Common myeloid progenitor, CD34-positive (primary cell): ENCODE results near the gene SEC14L1.
"Not testable (repeated sequence)": the region's sequence is repeated elsewhere in the genome, so short reads cannot be mapped to it uniquely, and the experiment has no call there.

Experiments
- CTCF ChIA-PET: fragments of 350-600 bp; sonication (Branson Sonifier 250); formaldehyde crosslinking; loops from one replicate; lab custom pipeline; 2021; ENCODE audit warnings: antibody characterized with exemption; lab: Charles Lee
- POLR2A ChIA-PET: fragments of 350-600 bp; sonication (Branson Sonifier 250); formaldehyde crosslinking; loops from one replicate; lab custom pipeline; 2021; ENCODE audit warnings: antibody characterized with exemption; lab: Charles Lee
- DNase-seq, 3 donors: peaks; one replicate each; pipeline versions ENCODE4 v3.0.0 to v3.0.0-alpha.2; 2013
- H3K27ac ChIP-seq, 2 experiments: 1 replicate in 1 of 2; 2 replicates in 1 of 2; pipeline ENCODE4 v1.7.0; 2013; ENCODE audit warnings: inconsistent platforms in 2 of 2, low read length in 2 of 2, mild to moderate bottlenecking in 2 of 2, low read depth in 1 of 2, moderate library complexity in 1 of 2; ENCODE audit not compliant: severe bottlenecking in 2 of 2, insufficient read depth in 1 of 2, poor library complexity in 1 of 2
- H3K27me3 ChIP-seq, 5 experiments: replicated peaks in 2 of 5; 1 replicate in 3 of 5; 2 replicates in 2 of 5; pipeline versions ENCODE4 v1.6.1 to v1.7.0; 2013; ENCODE audit warnings: low read length in 4 of 5, mild to moderate bottlenecking in 2 of 5, moderate library complexity in 2 of 5, inconsistent platforms in 1 of 5; ENCODE audit not compliant: insufficient read depth in 5 of 5, control insufficient read depth in 4 of 5
- H3K36me3 ChIP-seq, 4 experiments: 1 replicate in 2 of 4; 2 replicates in 2 of 4; pipeline versions ENCODE4 v1.6.1 to v1.7.0; 2013; ENCODE audit warnings: low read length in 3 of 4, control low read depth in 1 of 4, mild to moderate bottlenecking in 1 of 4; ENCODE audit not compliant: control insufficient read depth in 4 of 4, insufficient read depth in 4 of 4
- H3K4me1 ChIP-seq, 4 experiments: 1 replicate in 3 of 4; 2 replicates in 1 of 4; pipeline versions ENCODE4 v1.6.1 to v1.7.1; 2013; ENCODE audit warnings: low read length in 3 of 4, mild to moderate bottlenecking in 3 of 4, control low read depth in 1 of 4, inconsistent platforms in 1 of 4, moderate library complexity in 1 of 4; ENCODE audit not compliant: control insufficient read depth in 4 of 4, insufficient read depth in 4 of 4; ENCODE audit errors: control extremely low read depth in 1 of 4
- H3K4me3 ChIP-seq, 7 experiments: 1 replicate in 4 of 7; 2 replicates in 3 of 7; pipeline versions ENCODE4 v1.5.1 to v1.7.0; 2013; ENCODE audit warnings: mild to moderate bottlenecking in 7 of 7, low read length in 6 of 7, moderate library complexity in 6 of 7, inconsistent platforms in 2 of 7, low read depth in 2 of 7, control low read depth in 1 of 7; ENCODE audit not compliant: insufficient read depth in 4 of 7, control insufficient read depth in 1 of 7; ENCODE audit errors: extremely low read depth in 1 of 7
- H3K9me3 ChIP-seq, 5 experiments: 1 replicate in 4 of 5; 2 replicates in 1 of 5; pipeline versions ENCODE4 v1.6.1 to v1.7.1; 2013; ENCODE audit warnings: low read length in 4 of 5, mild to moderate bottlenecking in 2 of 5, inconsistent platforms in 1 of 5, low read depth in 1 of 5, moderate library complexity in 1 of 5; ENCODE audit not compliant: control insufficient read depth in 4 of 5, insufficient read depth in 2 of 5; ENCODE audit errors: control extremely low read depth in 1 of 5
- WGBS: methylation state at CpG from one replicate; pipeline ENCODE4 v1.1.5; 2013; ENCODE audit not compliant: insufficient coverage; 5-methylcytosine and 5-hydroxymethylcytosine counted together

Gene SEC14L1

GRCh38 chr17:77253611-77254051, 112.9 kb downstream of the SEC14L1 start:
- Histone ChIP-seq H3K4me1 (peaks cover 0 to 9% (median 0%) of the 10 kb centered on the region in 4 experiments), H3K27me3 (peaks cover 0 to under 1% (median 0%) of the 10 kb centered on the region in 5 experiments), H3K4me3 (no peak overlapping the region), H3K27ac (no peak overlapping the region), H3K9me3 (no peaks in the 10 kb centered on the region), H3K36me3 (no peaks in the 10 kb centered on the region)
- WGBS, result 89% methylated on average over 10 of the region's 11 CpGs
- DNase-seq, result no peak
- CTCF ChIA-PET, result interaction anchor here (1.2 kb wide), 1 partner anchor 14 kb away, joined by 3 read pairs; no protein-coding TSS in a partner anchor
- POLR2A ChIA-PET, result no interaction called here

- no peaks in the 10 kb centered on the region for H3K27me3 ChIP-seq
- ChIA-PET CTCF (interaction anchor here (0.9 to 1.2 kb wide), 3 partner anchors 9 to 12 kb away, joined by 3 to 4 read pairs (median 3); no protein-coding TSS in a partner anchor), POLR2A (no interaction called here)
- peaks cover 0 to 9% (median 0%) of the 10 kb centered on the region in 4 experiments for H3K4me1 ChIP-seq
- 76% methylated on average over 20 of the region's 25 CpGs for WGBS
- H3K4me3 ChIP-seq, result no peak overlapping the region
- no peaks in the 10 kb centered on the region for H3K36me3 ChIP-seq
- no peak overlapping the region for H3K27ac ChIP-seq
- no peaks in the 10 kb centered on the region for H3K9me3 ChIP-seq
- DNase-seq, result no peak
These were observed 114.4 kb downstream of the SEC14L1 start for GRCh38 chr17:77254951-77255825.

GRCh38 chr17:77255970-77256369, 115.2 kb downstream of the SEC14L1 start:
- not testable (repeated sequence) for H3K27ac ChIP-seq, H3K27me3 ChIP-seq, H3K36me3 ChIP-seq

DNA sequence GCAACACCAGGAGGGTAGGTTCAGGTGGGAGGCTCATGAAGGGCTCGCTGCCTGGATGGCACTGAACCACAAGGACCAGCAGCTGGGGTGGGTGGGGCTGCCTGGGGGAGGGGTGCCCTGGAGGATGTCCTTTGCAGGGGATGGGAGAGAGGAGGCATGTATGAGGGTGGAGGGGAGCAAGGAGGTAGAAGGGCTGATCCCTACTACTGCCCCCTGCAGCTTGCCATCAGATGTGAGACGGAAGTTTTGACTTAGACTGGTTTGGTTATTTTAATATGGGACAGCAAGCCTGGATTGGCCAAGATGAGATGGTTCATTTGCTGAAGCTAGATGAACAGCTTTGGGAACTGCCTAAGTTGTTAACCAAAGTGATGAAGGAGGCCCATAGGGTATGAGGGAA, 115.9 kb downstream of the SEC14L1 start:
- H3K27ac ChIP-seq, result no peak overlapping the region
- ChIA-PET CTCF (interaction anchor here (0.9 to 1.4 kb wide), 4 partner anchors 9 to 43 kb away, joined by 3 to 4 read pairs (median 3); no protein-coding TSS in a partner anchor), POLR2A (interaction anchor here (0.6 kb wide), 1 partner anchor 234 kb away, joined by 4 read pairs; no protein-coding TSS in a partner anchor)
- H3K27me3 ChIP-seq, result no peaks in the 10 kb centered on the region
- H3K9me3 ChIP-seq, result no peaks in the 10 kb centered on the region
- H3K36me3 ChIP-seq, result no peaks in the 10 kb centered on the region
- H3K4me3 ChIP-seq, result no peak overlapping the region
- H3K4me1 ChIP-seq, result peaks cover 0 to 9% (median 0%) of the 10 kb centered on the region in 4 experiments
- 92% methylated on average over 2 of the region's 2 CpGs for WGBS
- no peak for DNase-seq

More at GRCh38 chr17:77255970-77256369, 115.2 kb downstream of the SEC14L1 start:
- H3K4me3 ChIP-seq, POLR2A ChIA-PET, H3K9me3 ChIP-seq, DNase-seq, H3K4me1 ChIP-seq: not testable (repeated sequence)
- 100% methylated on average over 6 of the region's 14 CpGs for WGBS
- CTCF ChIA-PET, result interaction anchor here (0.9 to 1.4 kb wide), 4 partner anchors 8 to 42 kb away, joined by 3 to 4 read pairs (median 3); no protein-coding TSS in a partner anchor

- H3K27ac ChIP-seq, result no peak overlapping the region
- 100% methylated on average over 1 of the region's 1 CpG for WGBS
- no peaks in the 10 kb centered on the region for H3K36me3 ChIP-seq
- ChIA-PET CTCF (interaction anchor here (1.4 kb wide), 2 partner anchors 10 to 19 kb away, joined by 3 read pairs; no protein-coding TSS in a partner anchor), POLR2A (no interaction called here)
- no peaks in the 10 kb centered on the region for H3K27me3 ChIP-seq
- no peaks in the 10 kb centered on the region for H3K9me3 ChIP-seq
- H3K4me1 ChIP-seq, result peaks cover 0 to 9% (median 0%) of the 10 kb centered on the region in 4 experiments
- DNase-seq, result no peak
- no peak overlapping the region for H3K4me3 ChIP-seq
These were observed 116.4 kb downstream of the SEC14L1 start for GRCh38 chr17:77257169-77257568.

DNA sequence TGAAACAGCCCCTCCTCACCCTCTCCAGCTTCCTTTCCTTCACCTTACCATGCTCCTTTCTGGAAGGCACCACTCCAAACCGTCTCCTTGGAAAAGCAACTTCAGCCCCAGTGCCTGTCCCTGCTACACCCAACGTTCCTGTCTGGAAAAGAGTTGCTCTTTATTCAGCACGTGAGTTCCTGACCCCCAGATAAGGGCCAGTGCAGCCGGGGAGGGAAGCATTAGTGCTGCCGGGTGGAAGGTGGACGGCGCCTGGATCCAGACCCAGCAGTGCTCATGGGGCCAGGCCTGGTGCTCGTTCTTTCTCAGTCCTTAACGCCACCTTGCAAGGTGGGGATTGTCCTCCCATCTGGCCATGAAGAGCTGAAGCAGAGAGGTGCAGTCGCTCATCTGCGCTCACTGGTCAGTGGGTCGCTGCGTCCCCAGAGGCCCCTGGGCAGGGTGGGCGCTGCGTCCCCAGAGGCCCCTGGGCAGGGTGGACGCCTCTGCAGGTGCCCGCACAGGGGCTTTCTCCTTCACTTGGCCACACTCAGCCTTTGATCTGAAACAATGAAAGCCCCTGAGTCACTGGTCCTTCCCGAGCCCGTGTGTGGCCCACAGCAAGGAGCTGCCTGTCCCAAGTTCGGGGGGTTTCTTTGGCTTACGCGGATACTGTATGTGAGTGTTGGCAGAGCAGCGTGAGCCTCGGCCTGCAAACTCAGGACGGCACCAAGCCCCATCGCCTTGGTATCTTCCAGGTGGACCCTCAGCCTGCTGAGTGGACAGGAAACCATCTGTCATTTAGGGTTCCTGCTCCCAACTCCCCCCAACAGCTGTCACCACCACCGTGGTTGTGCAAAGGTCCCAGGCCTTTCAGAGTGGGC, 117.1 kb downstream of the SEC14L1 start:
- POLR2A ChIA-PET, result no interaction called here
- no peak for DNase-seq
- Histone ChIP-seq H3K36me3 (no peaks in the 10 kb centered on the region), H3K4me3 (no peak overlapping the region), H3K9me3 (no peaks in the 10 kb centered on the region), H3K27me3 (no peaks in the 10 kb centered on the region), H3K27ac (no peak overlapping the region), H3K4me1 (peaks cover 0 to 9% (median 0%) of the 10 kb centered on the region in 4 experiments)
- CTCF ChIA-PET, result interaction anchor here (1.0 kb wide), 1 partner anchor 9 kb away, joined by 3 read pairs; no protein-coding TSS in a partner anchor
- 91% methylated on average over 26 of the region's 27 CpGs for WGBS
